Measurements from ENCODE around the gene FMN1. TPM values are rescaled to one million over a fixed set of nuclear protein-coding genes. Genes with fewer than 3 reads are reported as not detected.
A peak's percentile ranks its signal among the peaks of the same experiment; 100 is the strongest.

FMN1 gene
- total RNA-seq, 1 donor from 2014 or later = 4.0 TPM

GRCh38 chr15:32829436-32829835 is 365.1 kb downstream of the FMN1 start:
- H3K36me3 Mint-ChIP-seq (ENCODE audit: low read depth) = no peaks in the 10 kb centered on the region
- peak overlapping the region; percentile 91 for H3K27ac Mint-ChIP-seq (ENCODE audit: unreplicated experiment)
- TF ChIP-seq CTCF (IDR thresholded peaks at IDR 0.05) = no peak
- H3K27me3 Mint-ChIP-seq (ENCODE audit: low read depth) = no peaks in the 10 kb centered on the region
- no peak overlapping the region for H3K4me3 Mint-ChIP-seq (ENCODE audit: unreplicated experiment)
- peaks cover 98% of the 10 kb centered on the region for H3K4me1 Mint-ChIP-seq (ENCODE audit: low read depth)
- no peak for DNase-seq (ENCODE audit: low spot score)
- H3K9me3 Mint-ChIP-seq (ENCODE audit: low read depth) = no peaks in the 10 kb centered on the region

- Mint-ChIP-seq H3K4me3 (ENCODE audit: unreplicated experiment) (no peak overlapping the region), H3K27ac (ENCODE audit: unreplicated experiment) (peak overlapping the region; percentile 91), H3K4me1 (ENCODE audit: low read depth) (peaks cover 100% of the 10 kb centered on the region), H3K9me3 (ENCODE audit: low read depth) (no peaks in the 10 kb centered on the region), H3K36me3 (ENCODE audit: low read depth) (no peaks in the 10 kb centered on the region), H3K27me3 (ENCODE audit: low read depth) (no peaks in the 10 kb centered on the region)
- peak; percentile 5 for TF ChIP-seq CTCF (IDR thresholded peaks at IDR 0.05)
- DNase-seq (ENCODE audit: low spot score) = no peak
Observed at GRCh38 chr15:32828507-32829186, 365.9 kb downstream of the FMN1 start.

- peak overlapping the region; percentile 93 for H3K27ac Mint-ChIP-seq (ENCODE audit: unreplicated experiment)
Observed at GRCh38 chr15:32826685-32827084, 367.8 kb downstream of the FMN1 start.

GRCh38 chr15:32825219-32825618 is 369.3 kb downstream of the FMN1 start:
- peaks cover 88% of the 10 kb centered on the region for H3K4me1 Mint-ChIP-seq (ENCODE audit: low read depth)
- H3K4me3 Mint-ChIP-seq (ENCODE audit: unreplicated experiment) = peak overlapping the region; percentile 53
- TF ChIP-seq CTCF (IDR thresholded peaks at IDR 0.05) = peak; percentile 33
- H3K36me3 Mint-ChIP-seq (ENCODE audit: low read depth) = no peaks in the 10 kb centered on the region
- no peak for DNase-seq (ENCODE audit: low spot score)
- no peaks in the 10 kb centered on the region for H3K9me3 Mint-ChIP-seq (ENCODE audit: low read depth)
- peak overlapping the region; percentile 93 for H3K27ac Mint-ChIP-seq (ENCODE audit: unreplicated experiment)
- H3K27me3 Mint-ChIP-seq (ENCODE audit: low read depth) = no peaks in the 10 kb centered on the region

More at GRCh38 chr15:32826685-32827084, 367.8 kb downstream of the FMN1 start:
- Mint-ChIP-seq H3K27me3 (ENCODE audit: low read depth) (no peaks in the 10 kb centered on the region), H3K4me3 (ENCODE audit: unreplicated experiment) (no peak overlapping the region), H3K4me1 (ENCODE audit: low read depth) (peaks cover 94% of the 10 kb centered on the region), H3K36me3 (ENCODE audit: low read depth) (no peaks in the 10 kb centered on the region), H3K9me3 (ENCODE audit: low read depth) (no peaks in the 10 kb centered on the region)
- DNase-seq (ENCODE audit: low spot score) = no peak
- TF ChIP-seq CTCF (IDR thresholded peaks at IDR 0.05) = no peak

GRCh38 chr15:32824777-32825176 is 369.7 kb downstream of the FMN1 start:
- DNase-seq (ENCODE audit: low spot score) = no peak
- Mint-ChIP-seq H3K9me3 (ENCODE audit: low read depth) (no peaks in the 10 kb centered on the region), H3K4me1 (ENCODE audit: low read depth) (peaks cover 88% of the 10 kb centered on the region), H3K36me3 (ENCODE audit: low read depth) (no peaks in the 10 kb centered on the region), H3K27me3 (ENCODE audit: low read depth) (no peaks in the 10 kb centered on the region), H3K27ac (ENCODE audit: unreplicated experiment) (peak overlapping the region; percentile 93), H3K4me3 (ENCODE audit: unreplicated experiment) (peak overlapping the region; percentile 53)
- peak; percentile 69 for TF ChIP-seq CTCF (IDR thresholded peaks at IDR 0.05)

All from chondrocyte (in vitro differentiated cells).